Measurements from ENCODE around the gene KCNA5. TPM values are rescaled to one million over a fixed set of nuclear protein-coding genes. Genes with fewer than 3 reads are reported as not detected.

Gene KCNA5
- total RNA-seq, 4 donors from 2014 or later, result 0.84 to 3.7 (median 1.5) TPM

GRCh38 chr12:5051334-5051733, 7.7 kb downstream of the KCNA5 start:
- no peak overlapping the region for H3K27ac ChIP-seq
- 87 to 92% methylated on average over 2 of the region's 2 CpGs for WGBS, 2 donors
- no peaks in the 10 kb centered on the region for H3K4me1 ChIP-seq
- no peak overlapping the region for H3K4me3 ChIP-seq
- no peak for DNase-seq (ENCODE audit: low spot score in 2 of 2)
- no peak for TF ChIP-seq POLR2A (IDR thresholded peaks at IDR 0.05)
- TF ChIP-seq CTCF (IDR thresholded peaks at IDR 0.05), result no peak
- TF ChIP-seq EP300 (IDR thresholded peaks at IDR 0.05), result no peak
- no peaks in the 10 kb centered on the region for H3K36me3 ChIP-seq
- no peaks in the 10 kb centered on the region for H3K9me3 ChIP-seq
- H3K27me3 ChIP-seq, result no peaks in the 10 kb centered on the region

GRCh38 chr12:5051913-5052312, 8.2 kb downstream of the KCNA5 start:
- H3K27me3 ChIP-seq, result no peaks in the 10 kb centered on the region
- DNase-seq (ENCODE audit: low spot score in 2 of 2), result no peak
- no peaks in the 10 kb centered on the region for H3K36me3 ChIP-seq
- WGBS, 2 donors, result 71 to 89% methylated on average over 1 of the region's 1 CpG
- H3K4me1 ChIP-seq, result no peaks in the 10 kb centered on the region
- TF ChIP-seq POLR2A (IDR thresholded peaks at IDR 0.05), result no peak
- TF ChIP-seq EP300 (IDR thresholded peaks at IDR 0.05), result no peak
- TF ChIP-seq CTCF (IDR thresholded peaks at IDR 0.05), result no peak
- H3K9me3 ChIP-seq, result no peaks in the 10 kb centered on the region
- H3K27ac ChIP-seq, result no peak overlapping the region
- no peak overlapping the region for H3K4me3 ChIP-seq

- no peak for TF ChIP-seq CTCF (IDR thresholded peaks at IDR 0.05)
- no peak for TF ChIP-seq POLR2A (IDR thresholded peaks at IDR 0.05)
- no peak for TF ChIP-seq EP300 (IDR thresholded peaks at IDR 0.05)
- H3K36me3 ChIP-seq, result no peaks in the 10 kb centered on the region
- H3K27me3 ChIP-seq, result no peaks in the 10 kb centered on the region
- no peak for DNase-seq (ENCODE audit: low spot score in 2 of 2)
- H3K27ac ChIP-seq, result no peak overlapping the region
- WGBS, 2 donors, result 60 to 82% methylated on average over 4 of the region's 4 CpGs
- H3K4me1 ChIP-seq, result no peaks in the 10 kb centered on the region
- no peaks in the 10 kb centered on the region for H3K9me3 ChIP-seq
- no peak overlapping the region for H3K4me3 ChIP-seq
These were observed 8.7 kb downstream of the KCNA5 start for GRCh38 chr12:5052348-5052747.

- 49 to 53% methylated on average over 6 of the region's 6 CpGs for WGBS, 2 donors
- Histone ChIP-seq H3K27ac (no peak overlapping the region), H3K36me3 (no peaks in the 10 kb centered on the region), H3K27me3 (no peaks in the 10 kb centered on the region), H3K9me3 (no peaks in the 10 kb centered on the region), H3K4me1 (no peaks in the 10 kb centered on the region), H3K4me3 (no peak overlapping the region)
- TF ChIP-seq CTCF (IDR thresholded peaks at IDR 0.05), result no peak
- TF ChIP-seq EP300 (IDR thresholded peaks at IDR 0.05), result no peak
- TF ChIP-seq POLR2A (IDR thresholded peaks at IDR 0.05), result no peak
- DNase-seq (ENCODE audit: low spot score in 2 of 2), result no peak
These were observed 15.7 kb downstream of the KCNA5 start for GRCh38 chr12:5059358-5059757.

- H3K27me3 ChIP-seq, result no peaks in the 10 kb centered on the region
- no peak overlapping the region for H3K4me3 ChIP-seq
- 71 to 72% methylated on average over 3 of the region's 3 CpGs for WGBS, 2 donors
- TF ChIP-seq POLR2A (IDR thresholded peaks at IDR 0.05) (no peak), CTCF (IDR thresholded peaks at IDR 0.05) (no peak), EP300 (IDR thresholded peaks at IDR 0.05) (no peak)
- H3K36me3 ChIP-seq, result no peaks in the 10 kb centered on the region
- no peaks in the 10 kb centered on the region for H3K9me3 ChIP-seq
- H3K27ac ChIP-seq, result no peak overlapping the region
- no peak for DNase-seq (ENCODE audit: low spot score in 2 of 2)
- no peaks in the 10 kb centered on the region for H3K4me1 ChIP-seq
These were observed 17.3 kb downstream of the KCNA5 start for GRCh38 chr12:5060958-5061357.

All from tibial nerve (tissue), 4 donors.